Adrenal gland (tissue), 5 donors: ENCODE results near the gene STX8.

Source experiments
- POLR2A ChIP-seq, 2 donors: fragments of 450-650 bp; IDR thresholded peaks; one replicate each; pipeline ENCODE4 v1.6.1; 2017; ENCODE audit warnings: antibody characterized with exemption in 2 of 2, mild to moderate bottlenecking in 2 of 2, moderate library complexity in 1 of 2
- TF ChIP-seq, protein P1 (sequence below), 6 experiments: fragments of 450-650 bp in 4 of 6; fragments of 200-600 bp in 2 of 6; sonication (generic) in 1 of 6; IDR thresholded peaks; 1 replicate in 5 of 6; 2 replicates in 1 of 6; pipeline versions ENCODE4 v1.5.1 to v1.8.0; 2016 to 2021; ENCODE audit warnings: antibody characterized with exemption in 6 of 6, mild to moderate bottlenecking in 2 of 6, moderate library complexity in 1 of 6
- donor health status: DM: no; HTN: no; CAD: no.

DNA sequence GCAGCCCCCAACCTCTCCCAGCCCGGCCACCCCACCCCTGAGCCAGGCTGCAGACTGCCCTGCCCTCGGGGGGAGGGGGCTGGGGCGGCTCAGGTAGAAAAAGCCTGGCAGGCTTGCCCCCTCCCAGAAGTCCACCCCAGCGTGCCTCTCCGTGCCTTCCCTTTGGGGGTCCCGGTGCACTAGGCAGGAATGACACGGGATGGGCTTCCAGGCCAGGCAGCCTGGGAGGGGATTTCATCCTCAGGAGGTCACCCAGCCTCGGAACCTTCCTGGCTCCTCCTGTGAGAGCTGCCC, 369.3 kb downstream of the STX8 start:
- TF ChIP-seq, protein P1, sequence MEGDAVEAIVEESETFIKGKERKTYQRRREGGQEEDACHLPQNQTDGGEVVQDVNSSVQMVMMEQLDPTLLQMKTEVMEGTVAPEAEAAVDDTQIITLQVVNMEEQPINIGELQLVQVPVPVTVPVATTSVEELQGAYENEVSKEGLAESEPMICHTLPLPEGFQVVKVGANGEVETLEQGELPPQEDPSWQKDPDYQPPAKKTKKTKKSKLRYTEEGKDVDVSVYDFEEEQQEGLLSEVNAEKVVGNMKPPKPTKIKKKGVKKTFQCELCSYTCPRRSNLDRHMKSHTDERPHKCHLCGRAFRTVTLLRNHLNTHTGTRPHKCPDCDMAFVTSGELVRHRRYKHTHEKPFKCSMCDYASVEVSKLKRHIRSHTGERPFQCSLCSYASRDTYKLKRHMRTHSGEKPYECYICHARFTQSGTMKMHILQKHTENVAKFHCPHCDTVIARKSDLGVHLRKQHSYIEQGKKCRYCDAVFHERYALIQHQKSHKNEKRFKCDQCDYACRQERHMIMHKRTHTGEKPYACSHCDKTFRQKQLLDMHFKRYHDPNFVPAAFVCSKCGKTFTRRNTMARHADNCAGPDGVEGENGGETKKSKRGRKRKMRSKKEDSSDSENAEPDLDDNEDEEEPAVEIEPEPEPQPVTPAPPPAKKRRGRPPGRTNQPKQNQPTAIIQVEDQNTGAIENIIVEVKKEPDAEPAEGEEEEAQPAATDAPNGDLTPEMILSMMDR (IDR thresholded peaks at IDR 0.05): no peak
- no peak for TF ChIP-seq POLR2A (IDR thresholded peaks at IDR 0.05)
